Endothelial cell of umbilical vein (primary cell): ENCODE data around the gene KAT2B. TPM values are rescaled to one million over a fixed set of nuclear protein-coding genes. Genes with fewer than 3 reads are reported as not detected.

Experiments
- BruUV-seq: library from RNA; stranded (reverse); fragments of 400-500 nt; replicated peaks from 2 replicates; lab custom pipeline; 2021; lab: Mats Ljungman, UMichigan
- CTCF ChIA-PET: fragments of 300-600, 350-600 bp; sonication (Branson Sonifier 250); formaldehyde crosslinking; loops from one replicate; lab custom pipeline; 2021; ENCODE audit warnings: antibody characterized with exemption, inconsistent platforms; lab: Charles Lee
- POLR2A ChIA-PET: fragments of 300-600, 350-600 bp; sonication (Branson Sonifier 250); formaldehyde crosslinking; loops from one replicate; lab custom pipeline; 2021; ENCODE audit warnings: antibody characterized with exemption, inconsistent platforms; lab: Charles Lee
- DNase-seq: peaks from one replicate; pipeline ENCODE4 v3.0.0-alpha.2; 2011; ENCODE audit warnings: low read depth, low spot score
- FAIRE-seq: peaks from 2 replicates; lab custom pipeline; 2011; peaks lifted over from hg19 to GRCh38; lab: Jason Lieb, UNC
- H2AFZ ChIP-seq: 2 replicates; pipeline ENCODE4 v1.6.0; 2012; ENCODE audit warnings: low read depth, low read length, control low read depth, inconsistent platforms
- H3K27ac ChIP-seq: 2 replicates; pipeline ENCODE4 v1.5.1; 2011; ENCODE audit warnings: low read depth, mild to moderate bottlenecking, control low read depth, low read length, moderate library complexity; ENCODE audit not compliant: insufficient read depth
- H3K27me3 ChIP-seq, 2 experiments: 2 replicates each; pipeline versions ENCODE4 v1.6.0 to v1.6.1; 2011; ENCODE audit warnings: low read length in 2 of 2, mixed read lengths in 1 of 2; ENCODE audit not compliant: control insufficient read depth in 2 of 2, insufficient read depth in 2 of 2
- H3K36me3 ChIP-seq, 2 experiments: 2 replicates in 1 of 2; 3 replicates in 1 of 2; pipeline ENCODE4 v1.5.1; 2011; ENCODE audit warnings: low read length in 2 of 2, mild to moderate bottlenecking in 1 of 2, moderate library complexity in 1 of 2; ENCODE audit not compliant: control insufficient read depth in 2 of 2, insufficient read depth in 2 of 2; ENCODE audit errors: extremely low read depth in 1 of 2
- H3K4me1 ChIP-seq: 3 replicates; pipeline ENCODE4 v1.5.1; 2011; ENCODE audit warnings: mild to moderate bottlenecking, low read length; ENCODE audit not compliant: control insufficient read depth, insufficient read depth; ENCODE audit errors: extremely low read depth
- H3K4me2 ChIP-seq: 2 replicates; pipeline ENCODE4 v1.6.1; 2011; ENCODE audit warnings: low read length, control low read depth, mixed read lengths; ENCODE audit not compliant: insufficient read depth
- H3K4me3 ChIP-seq, 3 experiments: fragments of 200-600 bp in 1 of 3; sonication (generic), shearing (Covaris generic) in 1 of 3; replicated peaks in 1 of 3; 2 replicates each; pipeline ENCODE4 v1.5.1; 2011 to 2016; ENCODE audit warnings: control low read depth in 3 of 3, low read length in 3 of 3, mild to moderate bottlenecking in 2 of 3, inconsistent platforms in 1 of 3, low read depth in 1 of 3, moderate library complexity in 1 of 3; ENCODE audit not compliant: insufficient read depth in 1 of 3
- H3K79me2 ChIP-seq: 2 replicates; pipeline ENCODE4 v1.6.0; 2012; ENCODE audit warnings: low read length, inconsistent platforms; ENCODE audit not compliant: control insufficient read depth, insufficient read depth
- H3K9ac ChIP-seq: replicated peaks from 2 replicates; pipeline ENCODE3; 2011; ENCODE audit warnings: low read length, control low read depth; ENCODE audit not compliant: insufficient read depth; ENCODE audit errors: extremely low read depth
- H3K9me1 ChIP-seq: replicated peaks from 3 replicates; pipeline ENCODE4 v1.6.0; 2011; ENCODE audit warnings: mild to moderate bottlenecking, low read length; ENCODE audit not compliant: control insufficient read depth, insufficient read depth; ENCODE audit errors: extremely low read depth
- H3K9me3 ChIP-seq: replicated peaks from 2 replicates; pipeline ENCODE4 v1.5.1; 2012; ENCODE audit warnings: low read length, inconsistent platforms; ENCODE audit not compliant: control insufficient read depth, insufficient read depth
- H4K20me1 ChIP-seq: replicated peaks from 2 replicates; pipeline ENCODE3; 2011; ENCODE audit warnings: mild to moderate bottlenecking, low read length; ENCODE audit not compliant: control insufficient read depth, insufficient read depth; ENCODE audit errors: extremely low read depth
- EZH2 ChIP-seq: IDR thresholded peaks from 2 replicates; pipeline ENCODE4 v1.6.1; 2012; ENCODE audit warnings: borderline replicate concordance, low read depth, mild to moderate bottlenecking, moderate library complexity, low read length, inconsistent platforms; ENCODE audit not compliant: severe bottlenecking
- FOS ChIP-seq: IDR thresholded peaks from 2 replicates; pipeline ENCODE4 v1.6.1; 2011; ENCODE audit warnings: mild to moderate bottlenecking, low read length, moderate library complexity, borderline replicate concordance; ENCODE audit not compliant: insufficient read depth
- GATA2 ChIP-seq: IDR thresholded peaks from 2 replicates; pipeline ENCODE4 v1.7.0; 2011; ENCODE audit warnings: low read depth, mild to moderate bottlenecking, moderate library complexity, mixed read lengths, low read length; ENCODE audit not compliant: insufficient read length, insufficient read depth
- JUN ChIP-seq: IDR thresholded peaks from 2 replicates; pipeline ENCODE4 v1.6.1; 2011; ENCODE audit warnings: borderline replicate concordance, low read depth; ENCODE audit not compliant: insufficient read length, insufficient read depth
- MYC ChIP-seq: IDR thresholded peaks from one replicate; pipeline ENCODE4 v1.6.1; 2011; ENCODE audit warnings: mild to moderate bottlenecking, low read depth, low read length
- POLR2A ChIP-seq: IDR thresholded peaks from 2 replicates; pipeline ENCODE4 v1.6.1; 2012; ENCODE audit warnings: low read depth, mild to moderate bottlenecking, control low read depth, low read length
- POLR2AphosphoS5 ChIP-seq: IDR thresholded peaks from 2 replicates; pipeline ENCODE4 v1.6.1; 2012; ENCODE audit warnings: low read depth, mild to moderate bottlenecking, control low read depth, low read length, moderate library complexity; ENCODE audit not compliant: insufficient read depth
- dilution Hi-C: fragments of 300-500 bp; cut with MboI; formaldehyde crosslinking; loops from one replicate; pipeline ENCODE4 v1.15.0; 2019; ENCODE audit warnings: low sequenced_read_pairs; ENCODE audit not compliant: extremely low pct_ligation_motif_present
- intact Hi-C: fragments of 100-400 bp; cut with micrococcal nuclease; formaldehyde crosslinking; loops from one replicate; pipeline ENCODE4 v1.10.0; 2022
- polyA plus RNA-seq, 4 experiments: library from polyadenylated mRNA; depleted of rRNA in 3 of 4; stranded (reverse) in 3 of 4; unstranded in 1 of 4; fragments of >200 nt; gene quantifications; 2 replicates each; pipeline versions ENCODE4 v1.2.1 to v1.2.3, GENCODE V29; 2011 to 2012; ENCODE audit warnings: missing spikeins in 1 of 4
- total RNA-seq: library from RNA; stranded (reverse); gene quantifications from 2 replicates; pipeline ENCODE4 v1.2.3, GENCODE V29; 2021
- TF ChIP-seq, protein P1 (sequence below): IDR thresholded peaks from 2 replicates; pipeline ENCODE4 v1.6.1; 2011; ENCODE audit not compliant: insufficient read depth, insufficient read length
- TF ChIP-seq, protein P2 (sequence below), 2 donors: IDR thresholded peaks; 1 replicate in 1 of 2; 2 replicates in 1 of 2; pipeline ENCODE4 v1.5.1; 2011; ENCODE audit warnings: low read length in 2 of 2, mild to moderate bottlenecking in 2 of 2, moderate library complexity in 2 of 2, control low read depth in 1 of 2, inconsistent platforms in 1 of 2, low read depth in 1 of 2; ENCODE audit not compliant: insufficient read depth in 1 of 2; ENCODE audit errors: extremely low read depth in 1 of 2

KAT2B gene
- total and polyA plus RNA-seq, 2 donors (not counting 3 experiments of a cell fraction or from before 2014, with no cell fraction given): 2.6 to 11.0 TPM

DNA sequence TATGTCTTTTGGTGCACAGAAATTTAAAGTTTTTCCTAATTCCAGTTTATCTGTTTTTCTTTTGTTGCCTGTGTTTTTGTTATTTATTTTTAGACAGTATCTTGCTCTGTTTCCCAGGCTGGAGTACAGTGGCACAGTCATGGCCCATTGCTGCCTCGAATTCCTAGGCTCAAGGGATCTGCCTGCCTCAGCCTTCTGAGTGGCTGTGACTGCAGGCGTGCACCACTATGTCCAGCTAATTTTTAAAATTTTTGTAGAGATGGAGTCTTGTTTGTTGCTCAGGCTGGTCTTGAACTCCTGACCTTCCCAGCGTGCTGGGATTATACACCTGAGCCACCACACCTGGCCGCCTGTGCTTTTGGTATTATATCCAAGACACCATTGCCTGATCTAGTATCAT lies 22.8 kb downstream of the KAT2B start:
- H3K4me2 ChIP-seq: no peak overlapping the region
- no peak overlapping the region for H3K9ac ChIP-seq
- H3K27me3 ChIP-seq: no peaks in the 10 kb centered on the region
- dilution Hi-C loops: no loop called here
- no peaks in the 10 kb centered on the region for H3K9me1 ChIP-seq
- no peak overlapping the region for H3K4me3 ChIP-seq
- TF ChIP-seq, protein P1, sequence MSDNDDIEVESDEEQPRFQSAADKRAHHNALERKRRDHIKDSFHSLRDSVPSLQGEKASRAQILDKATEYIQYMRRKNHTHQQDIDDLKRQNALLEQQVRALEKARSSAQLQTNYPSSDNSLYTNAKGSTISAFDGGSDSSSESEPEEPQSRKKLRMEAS: no peak
- DNase-seq: no peak
- no peak overlapping the region for H2AFZ ChIP-seq
- POLR2A ChIA-PET: no interaction called here
- H3K27ac ChIP-seq: no peak overlapping the region
- no peaks in the 10 kb centered on the region for H3K36me3 ChIP-seq
- no peaks in the 10 kb centered on the region for H3K79me2 ChIP-seq
- intact Hi-C loops: no loop called here
- no peaks in the 10 kb centered on the region for H3K9me3 ChIP-seq
- FAIRE-seq: no peak
- CTCF ChIA-PET: no interaction called here
- H3K4me1 ChIP-seq: peaks cover under 1% of the 10 kb centered on the region
- peaks cover 2% of the 10 kb centered on the region for H4K20me1 ChIP-seq
- no TSS peak for BruUV-seq

DNA sequence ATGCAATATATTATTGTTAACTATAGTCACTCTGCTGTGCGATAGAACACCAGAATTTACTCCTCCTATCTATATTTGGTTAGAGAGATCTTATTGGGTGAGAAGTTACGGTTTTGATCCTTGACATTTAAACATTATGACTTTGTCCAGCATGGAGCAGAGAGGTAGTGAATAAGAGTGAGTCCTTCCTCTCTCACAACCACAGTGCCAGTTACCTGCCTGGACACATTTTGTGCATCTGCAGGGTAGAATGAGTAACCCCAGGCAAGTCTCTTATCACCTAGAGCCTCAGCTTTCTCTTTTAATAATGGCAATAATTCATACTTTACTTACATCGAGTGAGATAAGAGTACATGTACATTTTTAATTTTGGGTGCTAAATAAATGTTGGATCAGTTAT lies 24.1 kb downstream of the KAT2B start:
- no peak for FAIRE-seq

More for the DNA sequence above, 24.1 kb downstream of the KAT2B start:
- Histone ChIP-seq H2AFZ (no peak overlapping the region), H3K27me3 (no peaks in the 10 kb centered on the region), H3K36me3 (no peaks in the 10 kb centered on the region), H3K27ac (no peak overlapping the region), H3K4me3 (no peak overlapping the region), H3K79me2 (no peaks in the 10 kb centered on the region), H3K9ac (no peak overlapping the region), H4K20me1 (peaks cover 2% of the 10 kb centered on the region), H3K4me2 (no peak overlapping the region), H3K9me3 (no peaks in the 10 kb centered on the region), H3K9me1 (no peaks in the 10 kb centered on the region), H3K4me1 (no peaks in the 10 kb centered on the region)
- CTCF ChIA-PET: no interaction called here
- POLR2A ChIA-PET: no interaction called here
- dilution Hi-C loops: no loop called here
- no TSS peak for BruUV-seq
- no peak for DNase-seq
- TF ChIP-seq FOS: no peak
- TF ChIP-seq EZH2: no peak
- TF ChIP-seq JUN: no peak
- TF ChIP-seq GATA2: no peak
- no peak for TF ChIP-seq POLR2AphosphoS5
- TF ChIP-seq, protein P2, sequence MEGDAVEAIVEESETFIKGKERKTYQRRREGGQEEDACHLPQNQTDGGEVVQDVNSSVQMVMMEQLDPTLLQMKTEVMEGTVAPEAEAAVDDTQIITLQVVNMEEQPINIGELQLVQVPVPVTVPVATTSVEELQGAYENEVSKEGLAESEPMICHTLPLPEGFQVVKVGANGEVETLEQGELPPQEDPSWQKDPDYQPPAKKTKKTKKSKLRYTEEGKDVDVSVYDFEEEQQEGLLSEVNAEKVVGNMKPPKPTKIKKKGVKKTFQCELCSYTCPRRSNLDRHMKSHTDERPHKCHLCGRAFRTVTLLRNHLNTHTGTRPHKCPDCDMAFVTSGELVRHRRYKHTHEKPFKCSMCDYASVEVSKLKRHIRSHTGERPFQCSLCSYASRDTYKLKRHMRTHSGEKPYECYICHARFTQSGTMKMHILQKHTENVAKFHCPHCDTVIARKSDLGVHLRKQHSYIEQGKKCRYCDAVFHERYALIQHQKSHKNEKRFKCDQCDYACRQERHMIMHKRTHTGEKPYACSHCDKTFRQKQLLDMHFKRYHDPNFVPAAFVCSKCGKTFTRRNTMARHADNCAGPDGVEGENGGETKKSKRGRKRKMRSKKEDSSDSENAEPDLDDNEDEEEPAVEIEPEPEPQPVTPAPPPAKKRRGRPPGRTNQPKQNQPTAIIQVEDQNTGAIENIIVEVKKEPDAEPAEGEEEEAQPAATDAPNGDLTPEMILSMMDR (IDR thresholded peaks at IDR 0.05; ENCODE audit: extremely low read depth in 1 of 2, insufficient read depth in 1 of 2, low read depth in 1 of 2, low read length in 2 of 2): no peak
- TF ChIP-seq MYC: no peak
- TF ChIP-seq, protein P1: no peak
- no peak for TF ChIP-seq POLR2A
- intact Hi-C loops: no loop called here
